ENCODE data around the gene KRTAP3-3.
A peak's percentile ranks its signal among the peaks of the same experiment; 100 is the strongest.
"Not testable (repeated sequence)": the region's sequence is repeated elsewhere in the genome, so short reads cannot be mapped to it uniquely, and the experiment has no call there.

KRTAP3-3 gene

GRCh38 chr17:41004397-41004796 lies 10.4 kb upstream of the KRTAP3-3 start:
- DNase-seq (ENCODE audit: low spot score), result no peak

DNA sequence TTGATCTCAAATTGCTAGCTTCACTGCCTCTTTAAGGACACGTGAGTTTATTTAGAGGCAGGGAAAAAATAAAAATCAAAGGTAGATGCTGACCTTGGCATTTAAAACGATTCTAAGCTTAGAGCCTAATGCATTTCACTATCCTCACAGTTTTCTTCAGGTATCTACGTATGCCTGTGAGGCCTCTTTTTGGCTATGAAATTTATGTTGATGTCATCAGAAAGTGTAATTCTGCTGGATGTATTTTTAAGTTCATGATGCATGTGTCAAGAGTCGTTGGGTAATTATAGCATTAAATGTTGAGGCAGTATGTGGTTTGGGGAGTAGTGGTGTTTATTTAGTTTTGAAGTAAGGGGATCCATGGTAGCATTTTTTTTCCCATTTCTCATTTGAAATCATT lies 10.0 kb upstream of the KRTAP3-3 start:
- DNase-seq (ENCODE audit: low spot score), result no peak

GRCh38 chr17:41002814-41003213 lies 8.8 kb upstream of the KRTAP3-3 start:
- no peak for DNase-seq (ENCODE audit: low spot score)

- no peak for DNase-seq (ENCODE audit: low spot score)
These were observed 7.8 kb upstream of the KRTAP3-3 start for GRCh38 chr17:41001795-41002194.

GRCh38 chr17:40999563-40999962 lies 5.6 kb upstream of the KRTAP3-3 start, which contains the start of gene KRTAP3-2:
Gene KRTAP3-2, minus strand, starts transcription at chr17:40999906. Its CDS starts 53 bp downstream, at chr17:40999853.
- not testable (repeated sequence) for DNase-seq (ENCODE audit: low spot score)

GRCh38 chr17:40997361-40997760 lies 3.4 kb upstream of the KRTAP3-3 start:
- DNase-seq (ENCODE audit: low spot score), result no peak

GRCh38 chr17:40996829-40997228 lies 2.9 kb upstream of the KRTAP3-3 start:
- no peak for DNase-seq (ENCODE audit: low spot score)

GRCh38 chr17:40995116-40995515 lies 1.2 kb upstream of the KRTAP3-3 start:
- no peak for DNase-seq (ENCODE audit: low spot score)

DNA sequence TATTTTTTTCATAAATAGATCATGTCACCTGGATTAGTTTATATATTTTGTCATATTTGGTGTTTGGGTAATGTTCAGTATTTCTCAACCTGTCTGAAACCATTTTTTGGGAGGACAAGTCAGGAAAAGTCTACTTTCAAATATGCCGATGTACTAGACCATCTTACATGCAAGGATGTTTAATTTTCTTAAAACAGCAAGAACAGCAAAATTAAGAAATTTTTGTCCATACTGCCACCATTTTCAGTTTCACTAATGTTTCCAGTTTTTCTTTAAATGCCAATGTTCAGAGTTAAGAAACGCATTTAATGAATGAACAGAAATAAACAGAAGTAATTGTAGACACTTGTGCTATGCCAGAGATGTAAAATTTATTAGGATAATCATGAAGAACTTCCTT lies 880 bp downstream of the KRTAP3-3 start:
- DNase-seq (ENCODE audit: low spot score), result no peak

DNA sequence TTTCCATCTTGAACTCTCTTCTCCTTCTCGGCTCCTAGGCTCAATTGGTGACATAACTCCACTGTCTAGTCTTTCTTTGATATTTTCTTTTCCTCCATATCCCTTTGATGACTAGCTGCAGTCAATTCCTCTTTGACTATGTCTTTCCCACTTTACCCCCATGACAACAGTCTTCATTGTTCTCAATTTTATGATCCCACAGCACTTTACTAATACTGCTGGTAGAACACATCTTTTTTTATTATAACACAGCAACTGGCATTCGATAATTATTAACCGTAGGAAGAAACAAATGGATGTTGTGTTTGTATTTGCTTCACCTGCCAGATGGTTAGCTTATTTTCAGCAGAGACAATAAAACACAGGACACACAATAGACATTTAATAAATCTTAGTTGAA lies 1.3 kb downstream of the KRTAP3-3 start:
- no peak for DNase-seq (ENCODE audit: low spot score)

DNA sequence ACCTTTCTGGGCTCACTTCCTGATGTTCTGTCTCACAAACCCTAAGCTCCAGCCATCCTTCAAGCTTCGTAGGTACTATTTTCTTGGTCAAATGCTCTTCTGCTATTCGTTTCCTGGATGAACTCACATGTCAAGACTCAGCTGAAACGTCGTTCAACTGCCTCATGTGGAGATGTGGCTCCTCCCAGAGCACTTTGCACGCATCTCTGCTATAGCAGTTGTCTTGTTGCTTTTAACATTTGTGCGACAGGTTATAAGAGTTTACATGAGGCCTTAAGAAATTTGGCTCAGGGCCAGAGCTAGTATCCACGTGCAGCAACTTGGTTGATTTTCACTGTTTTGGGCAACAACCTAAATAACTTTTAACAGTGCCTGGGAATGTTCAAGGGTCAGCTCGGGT lies 7.0 kb downstream of the KRTAP3-3 start:
- DNase-seq (ENCODE audit: low spot score), result no peak

DNA sequence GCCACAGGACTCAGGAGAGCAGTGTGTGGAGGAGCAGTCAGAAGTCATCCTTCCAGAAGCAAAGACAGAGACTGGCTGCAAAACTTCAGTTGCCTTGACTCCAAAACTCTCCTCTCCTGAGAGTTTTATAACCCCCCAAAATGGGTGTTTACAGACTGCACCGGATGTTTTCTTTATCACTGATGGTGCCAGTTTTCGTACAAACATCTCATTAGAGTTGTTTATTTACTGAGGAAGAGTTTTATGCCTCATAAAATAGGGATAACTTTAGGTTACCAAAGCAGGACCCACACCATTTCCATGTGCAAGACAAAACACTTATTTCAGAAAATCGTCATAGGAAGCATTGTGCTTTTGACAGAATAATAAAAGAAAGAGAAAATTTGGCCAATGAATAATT lies 9.7 kb downstream of the KRTAP3-3 start, which contains the start of gene KRT40:
TSS of gene KRT40 (minus strand) at position 101 of the 400 bp plus-strand sequence. CDS start at position 48, 53 bp downstream.
- DNase-seq (ENCODE audit: low spot score), result no peak

DNA sequence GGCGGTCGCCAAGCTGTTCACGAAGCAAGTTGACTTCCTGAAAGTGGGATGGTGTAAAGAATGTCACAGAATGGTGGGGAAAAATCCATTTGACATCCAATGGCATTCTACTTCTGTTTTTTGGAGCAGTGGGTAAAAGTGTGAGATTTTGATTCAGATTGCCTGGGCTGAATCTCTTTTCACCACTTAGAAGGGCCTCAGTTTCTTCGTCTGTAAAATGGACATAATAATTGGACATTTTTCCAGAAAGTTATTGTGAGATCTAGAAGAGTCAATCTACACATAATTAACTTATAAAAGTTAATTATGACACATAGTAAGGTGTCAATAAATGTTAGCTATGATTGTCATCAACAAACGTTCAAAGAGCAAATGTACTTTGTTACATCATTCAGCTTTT lies 12.8 kb downstream of the KRTAP3-3 start:
- no peak for DNase-seq (ENCODE audit: low spot score)

DNA sequence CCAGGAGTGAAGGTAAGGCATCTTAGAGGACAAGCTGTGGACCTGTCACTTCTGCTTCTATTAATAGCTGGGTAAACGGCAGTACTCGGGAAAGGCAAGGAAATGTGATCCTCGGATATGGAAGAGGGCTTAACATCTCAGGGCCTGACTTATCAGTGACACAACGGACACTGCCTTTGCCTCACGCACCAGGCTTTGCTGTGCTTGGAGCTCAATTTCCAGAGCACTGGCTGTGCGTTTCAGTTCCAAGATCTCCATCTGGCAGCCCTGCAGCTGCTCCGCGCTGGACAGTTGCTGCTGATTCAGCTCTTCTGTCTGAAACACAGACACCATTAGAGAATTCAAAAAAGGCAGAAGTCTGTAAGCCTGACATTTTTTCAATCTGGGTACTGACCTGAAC lies 13.4 kb downstream of the KRTAP3-3 start:
- no peak for DNase-seq (ENCODE audit: low spot score)

DNA sequence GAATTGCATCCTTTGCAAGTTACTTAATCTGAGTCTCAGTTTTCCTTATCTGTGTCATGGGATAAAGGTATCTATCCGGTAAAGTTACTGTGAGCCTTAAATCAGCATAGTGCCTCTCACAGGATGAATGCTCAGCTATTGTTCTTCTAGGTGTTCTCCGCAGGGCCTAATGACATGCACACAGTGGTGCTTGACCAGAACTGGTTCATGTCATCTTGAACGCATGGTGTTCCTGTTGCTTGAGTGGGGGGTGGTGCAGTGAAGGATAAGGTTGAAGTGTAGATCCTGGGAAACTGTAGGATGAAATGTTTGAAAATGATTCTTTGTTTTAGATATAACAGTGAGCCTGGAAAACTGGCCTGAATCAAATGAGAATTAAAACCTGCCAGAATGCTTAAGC lies 13.8 kb downstream of the KRTAP3-3 start:
- no peak for DNase-seq (ENCODE audit: low spot score)

DNA sequence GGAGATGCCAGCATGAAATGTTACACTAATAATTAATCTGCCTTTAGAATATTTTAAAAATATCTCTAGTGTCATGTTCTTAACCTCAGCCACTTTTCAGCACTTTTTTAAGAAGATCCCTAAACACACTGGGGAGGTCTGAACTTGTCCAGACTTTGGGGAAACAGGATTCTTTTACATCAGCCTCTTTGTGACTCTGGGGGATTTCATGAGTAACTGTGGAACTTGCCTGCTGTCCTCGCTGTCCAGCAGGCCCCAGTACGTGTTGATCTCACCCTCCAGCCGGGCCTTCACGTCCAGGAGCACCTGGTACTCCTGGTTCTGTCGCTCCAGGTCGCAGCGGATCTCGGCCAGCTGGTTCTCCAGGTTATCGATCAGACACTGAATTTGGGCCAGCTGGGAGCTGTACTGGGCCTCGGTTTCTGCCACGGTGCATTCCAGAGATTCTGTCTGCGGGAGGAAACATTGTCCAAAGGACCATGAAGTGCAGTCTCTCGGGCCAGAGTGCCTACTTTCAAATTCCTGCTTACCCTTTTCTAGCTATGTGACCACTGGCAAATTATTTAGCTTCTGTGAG lies 15.3 kb downstream of the KRTAP3-3 start:
- DNase-seq (ENCODE audit: low spot score), result no peak

GRCh38 chr17:40975516-40975915 lies 18.4 kb downstream of the KRTAP3-3 start:
- DNase-seq (ENCODE audit: low spot score), result no peak

- DNase-seq (ENCODE audit: low spot score), result no peak
These were observed 19.6 kb downstream of the KRTAP3-3 start for GRCh38 chr17:40974366-40974765.

GRCh38 chr17:40967582-40967981 lies 26.4 kb downstream of the KRTAP3-3 start:
- DNase-seq (ENCODE audit: low spot score), result no peak

DNA sequence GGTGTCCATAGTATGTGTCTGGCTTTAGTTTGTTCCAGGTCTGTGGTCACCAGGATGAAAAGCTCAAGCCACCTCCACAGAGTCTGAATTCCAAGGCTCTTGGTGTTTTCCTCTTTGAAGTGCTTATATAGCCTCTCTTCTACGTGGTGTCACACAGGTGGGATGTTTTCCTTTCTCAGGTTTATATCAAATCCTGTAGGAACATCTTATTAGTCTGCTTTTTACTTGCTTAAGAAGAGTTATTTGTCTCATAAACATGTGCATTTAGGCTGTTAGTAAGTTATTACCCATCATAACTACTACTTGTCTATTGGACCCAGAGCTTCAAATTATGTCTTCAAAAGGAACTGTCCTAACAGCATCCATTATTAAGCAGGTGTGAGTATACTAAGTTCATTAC lies 27.1 kb downstream of the KRTAP3-3 start, which contains the start of gene KRT39:
TSS of gene KRT39 (minus strand) at position 101 of the 400 bp plus-strand sequence. CDS start at position 9, 92 bp downstream.
- no peak for DNase-seq (ENCODE audit: low spot score)

GRCh38 chr17:40963838-40964237 lies 30.1 kb downstream of the KRTAP3-3 start:
- DNase-seq (ENCODE audit: low spot score), result peak; percentile 40

- DNase-seq (ENCODE audit: low spot score), result no peak
These were observed 31.9 kb downstream of the KRTAP3-3 start for GRCh38 chr17:40962059-40962561.

DNA sequence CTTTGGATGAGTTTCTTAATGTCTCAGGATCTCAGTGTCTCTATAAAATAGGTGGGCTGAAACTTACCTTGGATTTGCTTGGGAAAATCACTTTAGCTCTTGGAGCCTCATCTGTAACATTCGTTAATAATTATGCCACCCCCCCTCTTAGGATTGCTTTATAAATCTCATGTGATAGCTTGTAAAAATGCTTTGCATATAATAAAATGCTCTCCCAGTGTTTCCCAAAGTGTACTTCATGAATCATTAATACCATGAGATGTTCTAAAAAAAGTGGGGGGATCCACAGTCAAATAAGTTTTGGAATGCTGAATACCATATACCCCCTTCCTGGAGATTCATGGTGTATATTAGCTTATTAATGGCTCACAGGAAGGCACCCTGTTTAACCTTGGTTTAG lies 32.4 kb downstream of the KRTAP3-3 start:
- no peak for DNase-seq (ENCODE audit: low spot score)

GRCh38 chr17:40960144-40960543 lies 33.8 kb downstream of the KRTAP3-3 start:
- no peak for DNase-seq (ENCODE audit: low spot score)

All from germinal center (tissue), 1 donor.